Measurements from ENCODE around the gene MAP3K1.

The MAP3K1 gene

DNA sequence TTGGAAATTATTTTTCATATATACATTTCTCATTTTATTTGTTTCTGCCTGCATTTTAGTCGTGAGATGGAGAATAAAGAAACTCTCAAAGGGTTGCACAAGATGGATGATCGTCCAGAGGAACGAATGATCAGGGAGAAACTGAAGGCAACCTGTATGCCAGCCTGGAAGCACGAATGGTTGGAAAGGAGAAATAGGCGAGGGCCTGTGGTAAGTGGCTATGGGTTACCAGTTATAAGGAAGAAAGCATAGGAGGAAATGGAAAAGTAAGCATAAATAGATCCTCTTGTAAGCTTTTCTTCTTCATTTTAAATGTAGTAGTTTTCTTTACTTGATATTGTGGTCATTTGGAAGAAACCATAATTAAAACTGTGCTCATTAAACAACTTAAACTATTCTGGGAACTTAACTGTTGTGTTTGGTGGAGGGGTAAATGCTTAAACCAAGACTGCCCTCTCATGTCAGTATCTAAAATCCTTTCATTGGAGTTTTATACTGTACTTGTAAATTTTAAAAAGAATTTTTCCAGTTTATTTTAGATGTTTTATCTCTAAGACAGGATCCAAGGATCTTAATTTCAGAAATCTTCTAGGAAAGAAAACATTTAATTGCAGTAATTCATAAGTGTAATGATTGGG, 41.3 kb downstream of the MAP3K1 start:
- Histone ChIP-seq H3K27me3 (ENCODE audit: control insufficient read depth in 5 of 5, insufficient read depth in 4 of 5, low read length in 5 of 5) (no peaks in the 10 kb centered on the region), H3K27ac (ENCODE audit: low read depth, low read length) (no peak overlapping the region), H3K36me3 (ENCODE audit: control insufficient read depth in 5 of 5, insufficient read depth in 5 of 5, low read length in 5 of 5) (peaks cover 6 to 14% (median 7%) of the 10 kb centered on the region in 5 donors), H3K9ac (ENCODE audit: low read length in 5 of 5) (no peak overlapping the region), H3K4me1 (ENCODE audit: control insufficient read depth in 5 of 5, insufficient read depth in 5 of 5, low read length in 5 of 5) (peaks cover 0 to 33% (median 30%) of the 10 kb centered on the region in 5 donors), H3K4me3 (ENCODE audit: low read depth in 1 of 5, low read length in 5 of 5) (no peak overlapping the region), H3K9me3 (ENCODE audit: control insufficient read depth in 5 of 5, low read length in 5 of 5) (no peaks in the 10 kb centered on the region)

DNA sequence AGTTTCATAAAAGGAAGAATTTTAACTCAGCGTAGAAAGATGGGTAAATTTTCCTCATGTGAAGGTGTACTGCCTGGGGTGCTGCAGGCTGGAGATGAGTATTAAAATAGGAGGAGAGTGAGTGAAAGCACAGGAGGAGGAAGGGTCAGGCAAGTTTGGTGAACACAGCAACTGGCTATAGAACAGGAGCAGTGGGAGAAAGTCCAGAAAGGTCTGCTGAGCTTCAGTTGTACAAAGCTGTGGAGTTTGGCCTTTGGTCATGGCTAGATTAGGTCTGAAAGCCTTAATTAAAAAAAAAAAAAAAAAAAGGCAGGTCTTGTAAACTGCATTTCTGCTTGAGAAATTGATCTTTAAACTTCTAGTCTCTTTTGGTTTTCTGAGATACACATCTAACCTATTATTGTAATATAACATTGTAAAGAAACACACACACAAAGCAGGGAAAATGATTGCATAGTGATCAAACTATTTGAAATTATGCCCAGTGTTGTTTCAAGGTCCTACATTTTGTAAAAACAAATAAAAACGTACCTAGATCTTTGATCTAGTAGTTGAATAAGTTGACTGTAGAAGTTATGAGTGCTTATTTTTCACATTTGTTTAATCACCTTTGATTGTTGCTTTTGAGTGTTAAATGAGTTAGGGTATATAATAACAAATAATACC, 43.6 kb downstream of the MAP3K1 start:
- H3K4me3 ChIP-seq (ENCODE audit: low read depth in 1 of 5, low read length in 5 of 5), result no peak overlapping the region
- no peaks in the 10 kb centered on the region for H3K27me3 ChIP-seq (ENCODE audit: control insufficient read depth in 5 of 5, insufficient read depth in 4 of 5, low read length in 5 of 5)
- peaks cover 0 to 20% (median 17%) of the 10 kb centered on the region in 5 donors for H3K4me1 ChIP-seq (ENCODE audit: control insufficient read depth in 5 of 5, insufficient read depth in 5 of 5, low read length in 5 of 5)
- no peak overlapping the region for H3K9ac ChIP-seq (ENCODE audit: low read length in 5 of 5)
- H3K9me3 ChIP-seq (ENCODE audit: control insufficient read depth in 5 of 5, low read length in 5 of 5), result no peaks in the 10 kb centered on the region
- peaks cover 12 to 25% (median 17%) of the 10 kb centered on the region in 5 donors for H3K36me3 ChIP-seq (ENCODE audit: control insufficient read depth in 5 of 5, insufficient read depth in 5 of 5, low read length in 5 of 5)
- H3K27ac ChIP-seq (ENCODE audit: low read depth, low read length), result no peak overlapping the region

DNA sequence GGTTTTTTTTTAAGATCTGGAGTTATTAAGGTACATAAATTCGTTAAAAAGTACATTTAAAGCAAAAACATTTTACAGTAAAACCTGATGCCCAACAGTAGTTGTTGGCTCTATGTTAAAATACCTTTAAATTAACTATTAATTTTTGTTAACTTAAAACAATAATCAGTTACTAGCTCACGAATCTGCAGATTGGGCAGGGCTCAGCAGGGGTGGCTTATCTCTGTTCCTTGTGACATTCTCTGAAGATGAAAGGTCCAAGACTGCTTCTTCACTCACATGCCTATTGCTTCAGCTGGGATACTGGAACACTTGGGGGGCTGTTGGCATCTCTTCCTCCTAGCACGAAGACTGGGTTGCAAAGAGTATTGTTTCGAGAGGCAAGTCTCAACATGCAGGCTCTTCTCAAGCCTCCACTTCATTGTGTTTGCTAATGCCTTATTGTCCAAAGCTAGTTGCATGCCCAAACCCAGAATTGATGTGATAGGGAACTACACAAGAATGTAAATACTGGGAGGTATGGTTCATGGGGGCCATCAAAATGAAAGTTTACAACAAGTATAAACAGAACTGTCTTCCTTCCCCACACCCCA, 46.6 kb downstream of the MAP3K1 start:
- Histone ChIP-seq H3K36me3 (ENCODE audit: control insufficient read depth in 5 of 5, insufficient read depth in 5 of 5, low read length in 5 of 5) (peaks cover 24 to 43% (median 29%) of the 10 kb centered on the region in 5 donors), H3K27ac (ENCODE audit: low read depth, low read length) (no peak overlapping the region), H3K27me3 (ENCODE audit: control insufficient read depth in 5 of 5, insufficient read depth in 4 of 5, low read length in 5 of 5) (no peaks in the 10 kb centered on the region), H3K4me3 (ENCODE audit: low read depth in 1 of 5, low read length in 5 of 5) (no peak overlapping the region), H3K9ac (ENCODE audit: low read length in 5 of 5) (no peak overlapping the region), H3K9me3 (ENCODE audit: control insufficient read depth in 5 of 5, low read length in 5 of 5) (no peaks in the 10 kb centered on the region), H3K4me1 (ENCODE audit: control insufficient read depth in 5 of 5, insufficient read depth in 5 of 5, low read length in 5 of 5) (peaks cover 0 to 4% (median 0%) of the 10 kb centered on the region in 5 donors)

DNA sequence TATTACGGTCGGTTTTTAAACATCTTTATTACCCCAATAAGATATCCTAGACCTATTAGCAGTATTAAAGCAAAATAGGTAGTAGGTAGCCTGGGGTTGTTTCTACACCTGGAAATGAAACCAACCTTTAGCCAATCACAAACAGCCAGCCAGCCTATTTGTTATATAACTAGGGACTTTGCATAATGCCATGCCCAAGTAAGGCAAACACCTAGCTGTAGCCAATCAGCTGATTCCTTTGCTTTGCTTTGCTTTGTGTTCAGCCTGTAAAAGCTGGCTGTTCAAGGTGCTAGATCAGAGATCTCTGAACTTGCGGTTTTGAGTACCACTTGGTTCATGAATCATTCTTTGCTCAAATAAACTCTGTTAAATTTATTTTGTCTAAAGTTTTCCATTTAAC, 47.6 kb downstream of the MAP3K1 start:
- Histone ChIP-seq H3K9ac (ENCODE audit: low read length in 5 of 5) (no peak overlapping the region), H3K9me3 (ENCODE audit: control insufficient read depth in 5 of 5, low read length in 5 of 5) (no peaks in the 10 kb centered on the region), H3K36me3 (ENCODE audit: control insufficient read depth in 5 of 5, insufficient read depth in 5 of 5, low read length in 5 of 5) (peaks cover 22 to 41% (median 30%) of the 10 kb centered on the region in 5 donors), H3K4me1 (ENCODE audit: control insufficient read depth in 5 of 5, insufficient read depth in 5 of 5, low read length in 5 of 5) (peaks cover 0 to 4% (median 0%) of the 10 kb centered on the region in 5 donors), H3K4me3 (ENCODE audit: low read depth in 1 of 5, low read length in 5 of 5) (no peak overlapping the region), H3K27ac (ENCODE audit: low read depth, low read length) (no peak overlapping the region), H3K27me3 (ENCODE audit: control insufficient read depth in 5 of 5, insufficient read depth in 4 of 5, low read length in 5 of 5) (no peaks in the 10 kb centered on the region)

DNA sequence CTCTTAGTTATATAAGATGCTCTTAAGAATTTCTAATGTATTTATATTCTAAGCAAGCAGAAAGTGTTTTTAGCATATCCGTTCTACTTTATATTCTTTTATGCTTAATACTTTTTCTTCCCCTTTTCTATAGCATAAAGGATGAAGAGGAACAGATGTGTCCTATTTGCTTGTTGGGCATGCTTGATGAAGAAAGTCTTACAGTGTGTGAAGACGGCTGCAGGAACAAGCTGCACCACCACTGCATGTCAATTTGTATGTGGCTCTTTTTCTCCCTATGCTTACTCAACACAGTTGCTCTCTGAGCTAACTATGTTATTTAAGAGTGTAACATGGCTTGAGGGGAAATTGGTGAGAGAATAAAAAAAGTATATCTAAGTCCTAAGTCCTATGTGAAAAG, 56.4 kb downstream of the MAP3K1 start:
- H3K9me3 ChIP-seq (ENCODE audit: control insufficient read depth in 5 of 5, low read length in 5 of 5), result no peaks in the 10 kb centered on the region
- H3K36me3 ChIP-seq (ENCODE audit: control insufficient read depth in 5 of 5, insufficient read depth in 5 of 5, low read length in 5 of 5), result peaks cover 40 to 54% (median 46%) of the 10 kb centered on the region in 5 donors
- H3K9ac ChIP-seq (ENCODE audit: low read length in 5 of 5), result no peak overlapping the region
- H3K27ac ChIP-seq (ENCODE audit: low read depth, low read length), result no peak overlapping the region
- no peaks in the 10 kb centered on the region for H3K27me3 ChIP-seq (ENCODE audit: control insufficient read depth in 5 of 5, insufficient read depth in 4 of 5, low read length in 5 of 5)
- H3K4me3 ChIP-seq (ENCODE audit: low read depth in 1 of 5, low read length in 5 of 5), result no peak overlapping the region
- H3K4me1 ChIP-seq (ENCODE audit: control insufficient read depth in 5 of 5, insufficient read depth in 5 of 5, low read length in 5 of 5), result peaks cover 0 to 4% (median 0%) of the 10 kb centered on the region in 5 donors

DNA sequence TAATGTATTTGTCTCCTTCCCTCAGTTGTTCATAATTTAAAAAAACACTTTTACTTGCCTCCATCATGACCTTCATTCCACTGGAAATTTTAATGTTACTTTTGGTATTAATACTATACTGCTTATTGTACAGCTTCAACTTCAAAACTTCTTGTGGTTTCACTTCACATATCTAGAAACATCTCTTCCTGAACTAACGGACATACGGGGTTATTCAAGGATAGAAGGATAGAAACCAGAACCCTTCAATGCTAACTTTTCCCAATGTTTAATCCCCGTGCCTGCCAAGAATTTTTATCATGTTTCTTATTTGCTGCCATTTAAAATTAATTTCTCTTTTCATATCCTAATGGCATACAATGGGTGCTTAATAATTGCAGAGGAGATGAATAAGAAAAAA, 57.7 kb downstream of the MAP3K1 start:
- H3K9me3 ChIP-seq (ENCODE audit: control insufficient read depth in 5 of 5, low read length in 5 of 5), result no peaks in the 10 kb centered on the region
- no peak overlapping the region for H3K9ac ChIP-seq (ENCODE audit: low read length in 5 of 5)
- H3K27ac ChIP-seq (ENCODE audit: low read depth, low read length), result no peak overlapping the region
- no peak overlapping the region for H3K4me3 ChIP-seq (ENCODE audit: low read depth in 1 of 5, low read length in 5 of 5)
- no peaks in the 10 kb centered on the region for H3K27me3 ChIP-seq (ENCODE audit: control insufficient read depth in 5 of 5, insufficient read depth in 4 of 5, low read length in 5 of 5)
- peaks cover 46 to 60% (median 51%) of the 10 kb centered on the region in 5 donors for H3K36me3 ChIP-seq (ENCODE audit: control insufficient read depth in 5 of 5, insufficient read depth in 5 of 5, low read length in 5 of 5)
- peaks cover 0 to 4% (median 0%) of the 10 kb centered on the region in 5 donors for H3K4me1 ChIP-seq (ENCODE audit: control insufficient read depth in 5 of 5, insufficient read depth in 5 of 5, low read length in 5 of 5)

DNA sequence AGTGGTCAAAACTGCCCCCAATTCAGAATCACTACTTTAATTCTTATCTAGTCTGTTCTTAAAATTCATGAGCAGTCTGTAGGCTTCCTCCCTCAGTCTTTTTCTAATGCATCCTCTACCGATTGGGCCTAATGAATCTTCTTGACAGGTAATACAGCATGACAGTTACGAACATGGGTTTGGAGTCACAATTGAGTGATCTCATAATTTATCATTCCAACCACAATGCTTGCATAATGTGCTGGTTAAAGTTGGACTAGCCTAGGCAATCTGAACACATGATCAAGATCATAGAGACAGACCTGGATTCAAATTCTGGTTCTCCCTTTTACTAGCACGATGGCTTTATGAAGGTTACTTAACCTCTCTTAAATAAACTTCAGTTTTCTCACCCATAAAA, 61.0 kb downstream of the MAP3K1 start:
- no peak overlapping the region for H3K9ac ChIP-seq (ENCODE audit: low read length in 5 of 5)
- peaks cover 61 to 71% (median 64%) of the 10 kb centered on the region in 5 donors for H3K36me3 ChIP-seq (ENCODE audit: control insufficient read depth in 5 of 5, insufficient read depth in 5 of 5, low read length in 5 of 5)
- no peak overlapping the region for H3K27ac ChIP-seq (ENCODE audit: low read depth, low read length)
- H3K4me1 ChIP-seq (ENCODE audit: control insufficient read depth in 5 of 5, insufficient read depth in 5 of 5, low read length in 5 of 5), result peaks cover 0 to 4% (median 0%) of the 10 kb centered on the region in 5 donors
- no peak overlapping the region for H3K4me3 ChIP-seq (ENCODE audit: low read depth in 1 of 5, low read length in 5 of 5)
- no peaks in the 10 kb centered on the region for H3K27me3 ChIP-seq (ENCODE audit: control insufficient read depth in 5 of 5, insufficient read depth in 4 of 5, low read length in 5 of 5)
- no peaks in the 10 kb centered on the region for H3K9me3 ChIP-seq (ENCODE audit: control insufficient read depth in 5 of 5, low read length in 5 of 5)

DNA sequence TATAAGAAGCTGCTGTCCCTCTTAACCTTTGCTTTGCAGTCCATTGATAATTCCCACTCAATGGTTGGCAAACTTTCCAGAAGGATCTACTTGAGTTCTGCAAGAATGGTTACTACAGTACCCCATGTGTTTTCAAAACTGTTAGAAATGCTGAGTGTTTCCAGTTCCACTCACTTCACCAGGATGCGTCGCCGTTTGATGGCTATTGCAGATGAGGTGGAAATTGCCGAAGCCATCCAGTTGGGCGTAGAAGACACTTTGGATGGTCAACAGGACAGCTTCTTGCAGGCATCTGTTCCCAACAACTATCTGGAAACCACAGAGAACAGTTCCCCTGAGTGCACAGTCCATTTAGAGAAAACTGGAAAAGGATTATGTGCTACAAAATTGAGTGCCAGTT, 66.2 kb downstream of the MAP3K1 start:
- Histone ChIP-seq H3K9me3 (ENCODE audit: control insufficient read depth in 5 of 5, low read length in 5 of 5) (no peaks in the 10 kb centered on the region), H3K27ac (ENCODE audit: low read depth, low read length) (no peak overlapping the region)

DNA sequence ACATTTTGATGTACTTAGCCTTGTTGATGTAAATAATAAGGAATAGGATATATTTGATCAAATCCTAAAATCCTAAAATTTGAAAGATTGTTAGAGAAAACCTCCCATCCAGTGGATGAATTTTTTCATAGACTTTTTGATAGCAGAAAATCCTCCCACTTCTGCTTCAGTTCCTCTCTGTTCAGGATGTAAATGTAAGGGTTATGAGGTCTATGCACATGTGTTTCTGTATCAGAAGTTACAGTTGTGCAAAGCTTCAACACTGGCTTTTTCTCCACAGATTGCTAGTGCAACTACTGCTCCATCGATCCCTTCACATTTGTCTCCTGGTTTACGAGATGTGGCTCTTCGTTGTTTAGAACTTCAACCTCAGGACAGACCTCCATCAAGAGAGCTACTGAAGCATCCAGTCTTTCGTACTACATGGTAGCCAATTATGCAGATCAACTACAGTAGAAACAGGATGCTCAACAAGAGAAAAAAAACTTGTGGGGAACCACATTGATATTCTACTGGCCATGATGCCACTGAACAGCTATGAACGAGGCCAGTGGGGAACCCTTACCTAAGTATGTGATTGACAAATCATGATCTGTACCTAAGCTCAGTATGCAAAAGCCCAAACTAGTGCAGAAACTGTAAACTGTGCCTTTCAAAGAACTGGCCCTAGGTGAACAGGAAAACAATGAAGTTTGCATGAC, 78.1 kb downstream of the MAP3K1 start:
- Histone ChIP-seq H3K27me3 (ENCODE audit: control insufficient read depth in 5 of 5, insufficient read depth in 4 of 5, low read length in 5 of 5) (no peaks in the 10 kb centered on the region), H3K4me3 (ENCODE audit: low read depth in 1 of 5, low read length in 5 of 5) (no peak overlapping the region), H3K27ac (ENCODE audit: low read depth, low read length) (no peak overlapping the region), H3K9me3 (ENCODE audit: control insufficient read depth in 5 of 5, low read length in 5 of 5) (no peaks in the 10 kb centered on the region), H3K9ac (ENCODE audit: low read length in 5 of 5) (no peak overlapping the region), H3K4me1 (ENCODE audit: control insufficient read depth in 5 of 5, insufficient read depth in 5 of 5, low read length in 5 of 5) (no peaks in the 10 kb centered on the region), H3K36me3 (ENCODE audit: control insufficient read depth in 5 of 5, insufficient read depth in 5 of 5, low read length in 5 of 5) (peaks cover 26 to 50% (median 29%) of the 10 kb centered on the region in 5 donors)

More for the DNA sequence above, 66.2 kb downstream of the MAP3K1 start:
- H3K36me3 ChIP-seq (ENCODE audit: control insufficient read depth in 5 of 5, insufficient read depth in 5 of 5, low read length in 5 of 5), result peaks cover 67 to 87% (median 74%) of the 10 kb centered on the region in 5 donors
- no peaks in the 10 kb centered on the region for H3K4me1 ChIP-seq (ENCODE audit: control insufficient read depth in 5 of 5, insufficient read depth in 5 of 5, low read length in 5 of 5)
- H3K27me3 ChIP-seq (ENCODE audit: control insufficient read depth in 5 of 5, insufficient read depth in 4 of 5, low read length in 5 of 5), result no peaks in the 10 kb centered on the region
- H3K9ac ChIP-seq (ENCODE audit: low read length in 5 of 5), result no peak overlapping the region
- H3K4me3 ChIP-seq (ENCODE audit: low read depth in 1 of 5, low read length in 5 of 5), result no peak overlapping the region

DNA sequence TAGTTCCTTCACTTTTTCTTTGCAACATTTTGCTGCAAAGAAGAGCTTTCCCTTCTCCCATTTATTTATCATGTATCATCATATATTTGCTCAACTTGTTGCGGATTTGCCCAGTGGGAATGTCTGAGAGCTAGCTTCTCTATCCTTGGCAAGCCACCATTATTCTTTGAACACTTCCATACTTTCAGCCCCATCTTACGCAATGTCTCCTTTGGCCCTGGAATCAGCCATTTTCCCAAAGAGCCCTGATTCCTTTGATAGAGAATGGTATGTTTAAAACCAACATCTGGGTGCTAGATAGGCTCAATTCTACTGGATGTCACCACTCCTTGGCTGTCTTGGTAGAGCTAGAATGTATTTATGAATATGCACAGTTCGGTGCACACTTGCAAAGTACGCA, 81.4 kb downstream of the MAP3K1 start:
- H3K9ac ChIP-seq (ENCODE audit: low read length in 5 of 5), result no peak overlapping the region
- H3K27ac ChIP-seq (ENCODE audit: low read depth, low read length), result no peak overlapping the region
- H3K27me3 ChIP-seq (ENCODE audit: control insufficient read depth in 5 of 5, insufficient read depth in 4 of 5, low read length in 5 of 5), result no peaks in the 10 kb centered on the region
- peaks cover 12 to 25% (median 15%) of the 10 kb centered on the region in 5 donors for H3K36me3 ChIP-seq (ENCODE audit: control insufficient read depth in 5 of 5, insufficient read depth in 5 of 5, low read length in 5 of 5)
- H3K4me3 ChIP-seq (ENCODE audit: low read depth in 1 of 5, low read length in 5 of 5), result no peak overlapping the region
- no peaks in the 10 kb centered on the region for H3K9me3 ChIP-seq (ENCODE audit: control insufficient read depth in 5 of 5, low read length in 5 of 5)
- no peaks in the 10 kb centered on the region for H3K4me1 ChIP-seq (ENCODE audit: control insufficient read depth in 5 of 5, insufficient read depth in 5 of 5, low read length in 5 of 5)
